CD4-positive, alpha-beta T cell treated with Interleukin-15 for 1 hour (primary cell): ENCODE measurements around the gene CCL8.

Source experiments
- DNase-seq: peaks from one replicate; pipeline ENCODE4 v3.0.0-alpha.2; 2020

The CCL8 gene

DNA sequence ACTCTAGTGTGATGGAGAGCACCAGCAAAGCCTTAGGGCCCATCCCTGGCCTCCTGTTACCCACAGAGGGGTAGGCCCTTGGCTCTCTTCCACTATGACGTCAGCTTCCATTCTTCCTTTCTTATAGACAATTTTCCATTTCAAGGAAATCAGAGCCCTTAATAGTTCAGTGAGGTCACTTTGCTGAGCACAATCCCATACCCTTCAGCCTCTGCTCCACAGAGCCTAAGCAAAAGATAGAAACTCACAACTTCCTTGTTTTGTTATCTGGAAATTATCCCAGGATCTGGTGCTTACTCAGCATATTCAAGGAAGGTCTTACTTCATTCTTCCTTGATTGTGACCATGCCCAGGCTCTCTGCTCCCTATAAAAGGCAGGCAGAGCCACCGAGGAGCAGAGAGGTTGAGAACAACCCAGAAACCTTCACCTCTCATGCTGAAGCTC, at the start of gene CCL8:
TSS of gene CCL8 (plus strand) at position 397 of the 445 bp plus-strand sequence. CDS start 67 bp downstream, outside the sequence.
- DNase-seq: no peak

GRCh38 chr17:34269969-34270368, 49.3 kb upstream of the CCL8 start, which contains the start of gene CCL7:
Gene CCL7, plus strand, starts transcription at chr17:34270221. Its CDS starts 70 bp downstream, at chr17:34270291.
- DNase-seq: no peak

DNA sequence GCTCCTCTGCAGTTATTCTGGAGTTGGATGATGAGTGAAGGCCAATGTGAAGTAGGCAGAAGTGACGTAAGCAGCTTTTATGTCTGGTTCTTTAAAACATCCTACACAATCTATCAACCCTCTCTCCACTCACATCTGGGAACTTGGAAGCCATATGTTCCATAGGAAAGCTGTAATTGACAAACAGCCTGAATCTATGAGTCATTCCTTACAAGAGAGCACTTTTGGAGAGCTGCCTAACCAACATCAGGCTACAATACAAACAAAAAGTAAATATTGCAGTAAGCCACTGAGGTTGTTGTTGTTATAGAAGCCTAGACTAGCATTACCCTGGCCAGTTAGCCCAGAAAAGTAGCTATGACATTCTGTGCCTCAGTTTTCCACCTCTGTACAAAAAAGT, 43.4 kb upstream of the CCL8 start:
- DNase-seq: no peak

- no peak for DNase-seq
Observed at GRCh38 chr17:34276826-34277225, 42.4 kb upstream of the CCL8 start.

- no peak for DNase-seq
Observed at GRCh38 chr17:34283571-34283970, 35.7 kb upstream of the CCL8 start.

- DNase-seq: no peak
Observed at GRCh38 chr17:34285286-34285792, 33.9 kb upstream of the CCL8 start, which contains the start of gene CCL11. Gene CCL11, plus strand, starts transcription at chr17:34285742. Its CDS starts 67 bp downstream, at chr17:34285809.

- DNase-seq: no peak
Observed at GRCh38 chr17:34287875-34288274, 31.4 kb upstream of the CCL8 start.

DNA sequence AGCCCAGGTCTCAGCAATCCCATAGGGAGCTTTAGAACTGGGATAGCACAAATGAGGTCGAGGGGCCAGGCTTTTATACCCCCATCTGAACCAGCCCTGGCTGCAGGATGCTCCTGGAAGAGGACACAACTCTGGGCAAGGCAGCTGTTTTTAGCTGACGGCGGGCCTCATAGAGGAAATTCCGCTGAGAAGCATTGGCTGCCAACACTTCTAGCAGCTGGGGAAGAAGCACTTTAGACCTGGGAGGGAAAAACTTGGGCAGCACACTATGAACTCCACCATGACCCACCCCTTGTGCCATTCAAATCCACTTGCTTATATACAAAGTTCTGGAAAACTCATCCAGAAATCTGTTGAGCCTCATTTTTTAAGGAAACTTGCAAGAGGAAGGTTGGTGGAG, 28.6 kb upstream of the CCL8 start:
- DNase-seq: no peak

DNA sequence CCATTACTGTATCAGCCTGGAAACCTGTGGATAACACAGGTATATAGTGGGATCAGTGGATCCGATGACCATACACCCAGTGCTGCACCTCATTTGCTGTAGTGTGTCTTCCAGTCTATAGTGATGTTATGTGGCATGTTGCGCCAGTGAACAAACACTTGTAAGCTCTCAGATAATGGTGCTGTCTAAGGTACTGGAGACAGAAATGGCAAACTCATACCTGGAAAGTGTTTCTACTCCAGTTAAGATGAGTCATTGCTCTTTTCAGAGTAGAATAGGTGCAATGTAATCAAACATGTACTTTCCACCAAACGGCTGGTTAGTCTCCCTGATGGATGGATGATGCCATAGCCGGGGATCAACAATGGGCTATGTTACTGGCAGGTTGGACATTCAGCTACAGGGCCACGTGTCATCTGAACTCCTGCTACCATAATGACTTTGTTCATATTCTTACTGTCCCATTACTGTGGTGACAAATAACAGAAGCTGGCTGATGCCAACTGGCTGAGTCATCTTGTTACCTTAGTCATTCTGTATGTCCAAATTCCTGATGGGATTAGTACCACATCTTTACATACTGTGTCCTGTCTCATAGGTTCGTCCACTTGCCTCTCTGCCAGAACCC, 27.4 kb upstream of the CCL8 start:
- no peak for DNase-seq

DNA sequence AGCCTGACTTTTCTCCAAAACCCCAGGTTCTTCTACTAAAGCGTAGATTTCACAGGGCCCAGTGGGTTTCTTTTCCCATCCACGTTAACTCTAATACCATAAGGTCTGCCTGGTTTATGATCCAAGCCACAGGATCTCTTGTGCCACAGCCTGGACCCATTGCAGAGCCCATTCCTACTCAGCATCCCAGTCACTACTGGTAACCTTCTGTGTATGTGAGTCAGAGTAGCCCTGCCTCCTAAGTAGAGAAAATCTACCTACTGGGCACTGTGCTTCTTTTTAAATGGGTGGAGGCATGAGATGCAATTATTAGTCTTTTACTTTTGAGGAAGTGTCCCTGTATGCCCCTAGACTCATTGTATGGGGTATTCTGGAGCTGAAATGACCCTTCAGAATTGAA, 20.2 kb upstream of the CCL8 start:
- no peak for DNase-seq

- no peak for DNase-seq
Observed at GRCh38 chr17:34299956-34300577, 19.2 kb upstream of the CCL8 start.

DNA sequence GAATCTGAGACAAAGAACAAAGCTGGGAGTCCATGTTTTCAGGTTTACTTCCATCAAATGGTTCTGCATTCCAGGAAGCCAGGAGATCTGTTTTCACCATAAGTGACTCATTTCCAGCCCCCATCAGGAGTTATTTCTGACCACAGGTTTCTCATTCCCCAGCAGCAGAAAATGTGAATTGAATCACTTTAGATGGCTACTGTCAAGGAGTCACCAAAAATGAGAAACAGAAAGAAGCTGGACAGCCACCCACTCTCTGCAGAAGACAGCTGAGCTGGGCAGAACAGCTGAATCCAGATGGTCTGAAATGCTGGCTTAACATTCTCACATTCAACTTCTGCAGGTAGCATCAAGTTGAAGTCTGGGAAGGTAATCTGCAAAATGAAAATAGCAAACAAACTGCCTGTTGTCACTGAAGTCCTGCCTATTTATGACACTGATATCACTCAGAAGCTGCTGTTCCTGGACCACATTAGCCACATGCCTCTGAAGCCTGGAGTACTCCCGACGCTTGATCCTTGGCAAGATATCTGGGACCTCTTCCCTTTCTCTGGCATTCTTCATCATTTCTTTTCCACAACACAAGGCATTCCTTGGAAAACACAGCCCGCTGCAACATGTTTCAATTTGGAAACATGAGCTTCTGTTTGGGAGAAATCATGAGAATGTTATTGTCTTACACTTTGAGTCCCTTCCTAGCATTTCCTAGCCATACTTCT, 18.4 kb upstream of the CCL8 start:
- DNase-seq: no peak

GRCh38 chr17:34301986-34302385, 17.2 kb upstream of the CCL8 start:
- DNase-seq: no peak

GRCh38 chr17:34302636-34303035, 16.6 kb upstream of the CCL8 start:
- no peak for DNase-seq

DNA sequence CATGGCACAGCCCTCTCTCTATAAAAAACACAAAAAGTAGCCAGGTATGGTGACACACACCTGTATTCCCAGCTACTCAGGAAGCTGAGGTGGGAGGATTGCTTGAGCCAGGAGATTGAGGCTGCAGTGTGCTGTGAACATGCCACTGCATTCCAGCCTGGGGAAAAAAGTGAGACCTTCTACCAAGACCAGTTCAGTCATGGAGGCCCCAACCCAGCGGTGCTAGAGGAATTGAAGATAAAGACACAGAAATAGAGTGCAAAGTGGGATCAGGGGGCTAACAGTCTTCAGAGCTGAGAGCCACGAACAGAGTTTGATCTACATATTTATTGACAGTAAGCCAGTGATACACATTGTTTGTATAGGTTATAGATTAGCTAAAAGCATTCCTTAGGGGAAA, 15.6 kb upstream of the CCL8 start:
- no peak for DNase-seq

DNA sequence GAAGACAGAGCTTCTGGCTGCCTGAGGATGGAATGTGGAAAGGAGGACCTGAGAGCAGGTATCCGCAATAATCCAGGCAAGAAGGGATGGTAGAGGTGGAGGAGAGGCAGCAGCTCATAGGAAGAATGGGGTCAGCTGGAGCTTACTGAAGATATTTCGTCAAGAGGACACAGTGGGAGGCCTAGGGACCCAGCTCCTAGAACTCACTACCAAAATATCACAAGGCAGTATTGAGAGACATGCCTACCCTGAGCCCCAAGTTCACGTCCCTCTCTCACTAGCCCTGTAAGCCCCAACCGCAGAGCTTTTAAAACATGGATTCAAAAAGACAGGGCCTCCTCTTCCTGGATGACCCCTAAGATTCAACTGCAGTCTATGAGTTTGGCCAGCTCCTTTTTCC, 14.2 kb upstream of the CCL8 start:
- DNase-seq: no peak

DNA sequence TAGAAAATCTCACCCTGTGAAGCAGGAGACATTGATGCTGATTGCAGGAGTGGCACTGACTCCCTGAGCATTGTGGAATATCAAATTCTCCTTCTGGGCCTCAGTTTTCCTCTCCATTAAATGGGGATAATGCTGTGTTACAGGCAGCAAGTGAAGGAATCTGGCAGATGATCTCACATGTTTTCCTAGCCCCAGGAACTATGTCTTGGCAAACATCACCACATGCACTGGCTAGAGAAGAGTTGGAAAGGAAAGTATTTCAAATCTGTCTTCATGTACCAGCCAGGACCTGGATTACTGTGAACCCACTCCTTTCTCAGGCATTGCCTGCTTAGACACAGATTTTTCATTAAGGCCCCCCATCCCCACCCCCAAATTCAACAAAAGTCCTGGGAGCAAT, 13.6 kb upstream of the CCL8 start:
- DNase-seq: no peak

DNA sequence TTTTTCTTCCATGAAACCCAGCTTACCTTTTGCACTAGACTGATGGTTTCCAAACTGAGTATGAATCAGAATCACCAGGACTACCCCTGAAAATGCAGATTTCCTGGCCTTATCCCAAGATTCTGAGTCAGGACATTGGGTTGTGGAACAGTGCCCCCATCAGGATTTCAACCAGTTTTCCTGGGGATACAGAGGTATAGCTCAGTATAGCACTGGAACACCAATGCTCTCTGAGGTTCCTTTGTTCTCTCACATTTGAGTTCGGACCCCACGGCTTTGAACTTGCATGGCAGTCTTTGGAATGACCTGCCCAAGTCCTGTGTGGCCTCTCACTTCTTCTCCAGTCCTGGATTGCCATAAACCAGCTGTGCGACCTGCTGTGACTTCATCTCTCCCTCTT, 12.8 kb upstream of the CCL8 start:
- DNase-seq: no peak

DNA sequence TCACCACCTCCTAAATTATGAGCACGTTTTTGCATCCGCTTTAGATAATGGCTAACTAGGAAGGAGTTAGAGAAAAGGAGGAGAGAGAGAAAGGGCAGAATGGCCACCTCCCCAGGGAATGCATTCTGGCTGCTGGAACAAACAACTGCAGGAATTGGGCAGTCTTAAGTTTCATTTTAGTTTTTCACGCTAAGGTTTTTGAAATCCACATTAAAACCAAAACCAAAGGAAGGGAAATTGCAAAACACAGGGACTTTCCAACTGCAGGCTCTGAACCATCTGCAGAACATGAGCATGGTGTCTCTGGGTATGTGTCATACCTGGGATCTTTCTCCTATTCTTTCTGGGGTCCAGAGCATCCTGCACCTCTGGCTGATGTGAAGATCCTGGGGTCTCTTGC, 12.1 kb upstream of the CCL8 start:
- peak; percentile 17 for DNase-seq

DNA sequence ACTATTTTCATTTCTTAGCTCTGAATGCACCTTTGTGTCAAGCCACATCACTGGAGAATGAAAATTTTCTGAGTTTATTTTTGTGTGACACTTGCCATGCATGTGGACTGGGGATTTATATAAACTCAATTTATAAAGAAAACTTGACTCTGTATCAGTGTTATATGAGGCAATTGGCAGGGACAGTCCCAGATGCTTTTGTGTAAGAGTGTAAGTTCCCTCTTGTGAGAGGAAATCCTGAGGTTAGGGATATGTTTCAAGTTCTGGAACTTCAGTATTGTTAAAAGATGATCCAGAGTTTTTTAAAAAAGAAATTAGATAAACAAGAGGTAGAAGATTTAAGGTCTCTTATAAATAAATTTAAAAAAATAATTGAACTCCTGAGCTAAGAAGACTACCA, 10.9 kb upstream of the CCL8 start:
- DNase-seq: no peak

GRCh38 chr17:34311291-34311690, 7.9 kb upstream of the CCL8 start:
- no peak for DNase-seq

GRCh38 chr17:34312080-34312479, 7.2 kb upstream of the CCL8 start:
- no peak for DNase-seq

GRCh38 chr17:34313164-34313563, 6.1 kb upstream of the CCL8 start:
- no peak for DNase-seq

DNA sequence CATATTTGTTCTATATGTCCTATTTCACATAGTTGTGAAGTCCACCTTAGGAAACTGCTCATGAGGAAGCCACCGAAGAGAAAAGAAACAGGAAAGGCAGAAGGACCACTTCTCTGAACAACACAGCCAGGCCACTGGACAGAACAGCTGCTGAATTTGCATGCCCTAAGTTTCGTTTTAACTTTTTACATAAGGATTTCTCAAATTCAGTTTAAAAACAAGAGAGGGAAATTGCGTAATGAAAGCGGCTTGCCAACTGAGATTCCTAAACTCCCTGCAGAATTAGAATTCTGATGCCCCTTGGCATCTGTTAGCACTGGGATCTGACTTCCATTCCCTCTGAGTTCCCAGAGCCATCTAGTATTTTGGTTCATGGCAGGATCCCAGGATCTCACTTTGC, 5.0 kb upstream of the CCL8 start:
- DNase-seq: no peak
